PC-3 (cell line): Measurements from ENCODE around the gene VAT1L. TPM values are rescaled to one million over a fixed set of nuclear protein-coding genes. Genes with fewer than 3 reads are reported as not detected.

Experiments used
- ATAC-seq: fragments of 200-7000 bp; cut with Tn5 transposase; 2 replicates; pipeline ENCODE4 v1.9.1; 2020; ENCODE audit warnings: mild to moderate bottlenecking, moderate library complexity
- BruUV-seq: library from RNA; stranded (reverse); fragments of 400-500 nt; replicated peaks from 2 replicates; lab custom pipeline; 2021; lab: Mats Ljungman, UMichigan
- CTCF ChIA-PET: fragments of 300-600 bp; sonication (Branson Sonifier 250); formaldehyde crosslinking; loops from one replicate; lab custom pipeline; 2022; ENCODE audit warnings: antibody characterized with exemption; lab: Charles Lee
- POLR2A ChIA-PET: fragments of 300-600 bp; sonication (Branson Sonifier 250); formaldehyde crosslinking; loops from one replicate; lab custom pipeline; 2022; ENCODE audit warnings: antibody characterized with exemption; ENCODE audit not compliant: unreplicated experiment; lab: Charles Lee
- DNase-seq: peaks from one replicate; pipeline ENCODE4 v3.0.0-alpha.2; 2015
- H2AFZ ChIP-seq: fragments of 300-600 bp; sonication (generic); 2 replicates; pipeline ENCODE4 v1.6.0; 2016; ENCODE audit warnings: antibody characterized with exemption, low read length
- H3F3A ChIP-seq: fragments of 300-600 bp; sonication (generic); one replicate; pipeline ENCODE4 v1.6.0; 2017; ENCODE audit warnings: antibody characterized with exemption, low read length, control low read depth, mild to moderate bottlenecking; ENCODE audit not compliant: unreplicated experiment
- H3K27ac ChIP-seq: fragments of 300-600 bp; sonication (generic); 2 replicates; pipeline ENCODE4 v1.5.1; 2016; ENCODE audit warnings: mild to moderate bottlenecking, low read length
- H3K27me3 ChIP-seq: fragments of 300-600 bp; sonication (generic); 2 replicates; pipeline ENCODE4 v1.6.1; 2016; ENCODE audit warnings: low read length, mixed read lengths
- H3K36me3 ChIP-seq: fragments of 300-600 bp; sonication (generic); 2 replicates; pipeline ENCODE4 v1.6.1; 2016; ENCODE audit warnings: low read depth, mixed run types, low read length, mixed read lengths
- H3K4me1 ChIP-seq: fragments of 300-600 bp; sonication (generic); 2 replicates; pipeline ENCODE4 v1.5.1; 2016; ENCODE audit warnings: low read length; ENCODE audit not compliant: insufficient read depth
- H3K4me2 ChIP-seq: fragments of 300-600 bp; sonication (generic); 2 replicates; pipeline ENCODE4 v1.6.0; 2016; ENCODE audit warnings: low read length
- H3K4me3 ChIP-seq: fragments of 300-600 bp; sonication (generic); 2 replicates; pipeline ENCODE4 v1.5.1; 2016; ENCODE audit warnings: mild to moderate bottlenecking, low read length, mixed read lengths
- H3K79me2 ChIP-seq: fragments of 300-600 bp; sonication (generic); 2 replicates; pipeline ENCODE4 v1.6.1; 2017; ENCODE audit warnings: low read length, mixed read lengths
- H3K9ac ChIP-seq: fragments of 300-600 bp; sonication (generic); 2 replicates; pipeline ENCODE4 v1.6.0; 2016; ENCODE audit warnings: mild to moderate bottlenecking, low read length
- H3K9me2 ChIP-seq: fragments of 300-600 bp; sonication (generic); replicated peaks from 2 replicates; pipeline ENCODE4 v1.6.1; 2016; ENCODE audit warnings: mixed run types, low read length, mixed read lengths
- H3K9me3 ChIP-seq: fragments of 300-600 bp; sonication (generic); 2 replicates; pipeline ENCODE4 v1.6.1; 2016; ENCODE audit warnings: low read length, mixed read lengths
- H4K20me1 ChIP-seq: fragments of 300-600 bp; sonication (generic); 2 replicates; pipeline ENCODE4 v1.6.1; 2016; ENCODE audit warnings: low read length, mixed read lengths
- CTCF ChIP-seq: fragments of 300-600 bp; sonication (generic); conservative IDR thresholded peaks from 2 replicates; pipeline ENCODE4 v1.5.1; 2017; ENCODE audit warnings: antibody characterized with exemption, low read depth, mild to moderate bottlenecking, low read length
- EZH2 ChIP-seq: fragments of 300-600 bp; sonication (generic); IDR thresholded peaks from one replicate; pipeline ENCODE4 v1.6.1; 2017; ENCODE audit warnings: antibody characterized with exemption, mild to moderate bottlenecking, low read length; ENCODE audit not compliant: unreplicated experiment
- EZH2phosphoT487 ChIP-seq: fragments of 300-600 bp; sonication (generic); IDR thresholded peaks from 2 replicates; pipeline ENCODE4 v1.6.1; 2018; ENCODE audit warnings: mild to moderate bottlenecking, antibody characterized with exemption, low read length, borderline replicate concordance
- intact Hi-C: fragments of 100-400 bp; cut with micrococcal nuclease; formaldehyde crosslinking; loops from 2 replicates; pipeline ENCODE4 v1.9.0; 2023
- total RNA-seq: library from RNA; depleted of rRNA; stranded (reverse); fragments of >200 nt; gene quantifications from 2 replicates; pipeline ENCODE4 v1.2.3, GENCODE V29; 2014

Gene VAT1L
- total RNA-seq, 1 experiment from 2014 or later, result 0.47 TPM

GRCh38 chr16:77929004-77929403 lies 140.6 kb downstream of the VAT1L start:
- H3K4me3 ChIP-seq, result no peak overlapping the region
- H3K4me1 ChIP-seq, result no peaks in the 10 kb centered on the region
- H3K9me3 ChIP-seq, result no peaks in the 10 kb centered on the region
- H3K27me3 ChIP-seq, result no peaks in the 10 kb centered on the region
- H4K20me1 ChIP-seq, result no peaks in the 10 kb centered on the region
- no peaks in the 10 kb centered on the region for H3F3A ChIP-seq
- DNase-seq (no peak), ATAC-seq (no peak)
- no peaks in the 10 kb centered on the region for H3K36me3 ChIP-seq
- H3K9ac ChIP-seq, result no peak overlapping the region
- no TSS peak for BruUV-seq
- ChIA-PET POLR2A (no interaction called here), CTCF (no interaction called here)
- H3K4me2 ChIP-seq, result no peak overlapping the region
- no peak overlapping the region for H3K27ac ChIP-seq
- H3K79me2 ChIP-seq, result no peaks in the 10 kb centered on the region
- intact Hi-C loops, result no loop called here
- TF ChIP-seq CTCF, result no peak
- no peak for TF ChIP-seq EZH2phosphoT487
- TF ChIP-seq EZH2, result no peak
- no peak overlapping the region for H2AFZ ChIP-seq
- no peaks in the 10 kb centered on the region for H3K9me2 ChIP-seq

GRCh38 chr16:77931058-77931457 lies 142.7 kb downstream of the VAT1L start:
- H3K36me3 ChIP-seq, result no peaks in the 10 kb centered on the region
- H4K20me1 ChIP-seq, result no peaks in the 10 kb centered on the region
- no peaks in the 10 kb centered on the region for H3K9me2 ChIP-seq
- DNase-seq (no peak), ATAC-seq (no peak)
- no peaks in the 10 kb centered on the region for H3K27me3 ChIP-seq
- intact Hi-C loops, result no loop called here
- H2AFZ ChIP-seq, result no peak overlapping the region
- TF ChIP-seq EZH2 (no peak), EZH2phosphoT487 (no peak), CTCF (no peak)
- no peaks in the 10 kb centered on the region for H3F3A ChIP-seq
- H3K4me2 ChIP-seq, result no peak overlapping the region
- H3K9me3 ChIP-seq, result no peaks in the 10 kb centered on the region
- POLR2A ChIA-PET, result no interaction called here
- CTCF ChIA-PET, result no interaction called here
- BruUV-seq, result no TSS peak
- H3K9ac ChIP-seq, result no peak overlapping the region
- no peaks in the 10 kb centered on the region for H3K79me2 ChIP-seq
- no peak overlapping the region for H3K4me3 ChIP-seq
- no peaks in the 10 kb centered on the region for H3K4me1 ChIP-seq
- no peak overlapping the region for H3K27ac ChIP-seq

- Histone ChIP-seq H3K4me3 (no peak overlapping the region), H3K9me3 (no peaks in the 10 kb centered on the region), H3K79me2 (no peaks in the 10 kb centered on the region), H4K20me1 (no peaks in the 10 kb centered on the region), H2AFZ (no peak overlapping the region), H3K4me2 (no peak overlapping the region), H3K9ac (no peak overlapping the region), H3K27me3 (no peaks in the 10 kb centered on the region), H3K27ac (no peak overlapping the region), H3K4me1 (no peaks in the 10 kb centered on the region), H3K36me3 (no peaks in the 10 kb centered on the region), H3K9me2 (no peaks in the 10 kb centered on the region), H3F3A (no peaks in the 10 kb centered on the region)
- CTCF ChIA-PET, result no interaction called here
- POLR2A ChIA-PET, result no interaction called here
- BruUV-seq, result no TSS peak
- TF ChIP-seq EZH2phosphoT487, result no peak
- no peak for TF ChIP-seq CTCF
- no peak for TF ChIP-seq EZH2
- DNase-seq, result no peak
- no peak for ATAC-seq
- intact Hi-C loops, result no loop called here
Observed at GRCh38 chr16:77937473-77938149, 149.2 kb downstream of the VAT1L start.
